CD4-positive, alpha-beta T cell treated with Interleukin-12 subunit alpha and Interleukin-12 subunit beta, for 1 hour (primary cell): ENCODE results near the gene KBTBD13.
"Not testable (repeated sequence)": the region's sequence is repeated elsewhere in the genome, so short reads cannot be mapped to it uniquely, and the experiment has no call there.

Experiments
- DNase-seq: peaks from one replicate; pipeline ENCODE4 v3.0.0-alpha.2; 2020

KBTBD13 gene

DNA sequence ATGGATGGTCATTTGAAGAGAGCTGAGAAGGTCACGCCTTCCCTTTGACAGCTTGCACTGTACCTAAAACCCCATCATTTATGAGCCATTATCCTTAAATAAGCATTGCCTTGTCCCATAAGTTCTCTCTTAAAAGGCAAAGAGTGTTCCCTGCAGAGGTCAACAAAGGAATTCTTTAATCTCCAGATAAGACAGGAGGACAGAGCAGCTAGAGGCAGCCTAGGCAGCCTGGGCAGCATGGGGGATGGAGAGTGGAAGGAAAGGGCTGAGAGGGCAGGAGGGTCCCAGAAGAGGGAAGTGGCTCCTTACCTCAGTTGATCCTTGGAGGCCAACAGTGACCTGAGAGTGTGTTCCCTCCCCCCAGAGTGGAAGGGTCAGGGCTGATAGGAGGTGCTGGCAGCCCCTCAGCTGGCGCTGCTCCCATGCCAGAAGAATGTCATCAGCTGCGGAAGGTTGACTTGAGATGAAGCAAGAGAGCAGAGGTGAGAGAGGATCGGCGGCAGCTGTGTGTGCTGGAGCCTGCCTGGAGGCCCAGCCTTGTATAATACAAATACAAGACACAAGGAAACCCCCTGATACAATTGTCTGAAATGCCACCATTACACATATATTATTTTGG is 12.8 kb downstream of the KBTBD13 start:
- DNase-seq: no peak

DNA sequence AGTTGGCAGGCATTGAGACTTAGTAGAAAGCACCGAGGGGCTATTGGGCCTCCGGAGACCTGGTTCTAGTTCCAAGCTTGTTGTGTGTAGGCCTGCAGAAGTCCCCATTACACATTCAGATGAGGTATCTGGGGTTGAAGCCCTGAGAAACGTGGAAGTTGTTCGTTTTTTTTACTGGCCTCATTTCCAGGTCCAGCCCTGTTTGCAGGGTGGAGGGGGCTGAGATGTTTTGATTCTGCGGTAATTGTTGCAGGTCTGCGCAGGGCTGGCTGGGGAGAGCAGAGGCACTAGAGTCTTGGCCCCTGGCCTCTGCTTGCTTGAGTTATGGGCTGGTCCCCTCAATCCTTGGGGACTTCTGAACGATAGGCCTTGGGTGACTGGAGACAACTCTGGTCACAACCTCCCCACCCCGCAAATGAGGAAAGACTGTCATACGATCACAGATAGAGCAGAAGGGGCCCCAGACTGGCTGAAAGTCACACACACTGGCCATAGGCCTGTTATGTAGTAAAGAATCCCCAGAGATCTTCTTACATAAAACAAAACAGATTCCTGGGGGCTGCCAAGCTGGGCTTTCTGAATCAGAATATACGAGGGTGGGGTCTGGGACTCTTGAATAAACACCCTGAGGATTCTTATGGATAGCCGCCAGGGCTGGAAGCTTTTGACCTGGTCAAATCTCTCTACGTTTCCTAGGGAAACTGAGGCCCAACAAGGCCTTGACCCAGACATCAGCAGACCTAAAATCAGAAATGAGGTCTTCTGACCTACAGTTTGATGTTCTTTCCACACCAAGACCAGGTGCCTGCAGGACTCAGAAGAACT is 15.6 kb downstream of the KBTBD13 start:
- no peak for DNase-seq

DNA sequence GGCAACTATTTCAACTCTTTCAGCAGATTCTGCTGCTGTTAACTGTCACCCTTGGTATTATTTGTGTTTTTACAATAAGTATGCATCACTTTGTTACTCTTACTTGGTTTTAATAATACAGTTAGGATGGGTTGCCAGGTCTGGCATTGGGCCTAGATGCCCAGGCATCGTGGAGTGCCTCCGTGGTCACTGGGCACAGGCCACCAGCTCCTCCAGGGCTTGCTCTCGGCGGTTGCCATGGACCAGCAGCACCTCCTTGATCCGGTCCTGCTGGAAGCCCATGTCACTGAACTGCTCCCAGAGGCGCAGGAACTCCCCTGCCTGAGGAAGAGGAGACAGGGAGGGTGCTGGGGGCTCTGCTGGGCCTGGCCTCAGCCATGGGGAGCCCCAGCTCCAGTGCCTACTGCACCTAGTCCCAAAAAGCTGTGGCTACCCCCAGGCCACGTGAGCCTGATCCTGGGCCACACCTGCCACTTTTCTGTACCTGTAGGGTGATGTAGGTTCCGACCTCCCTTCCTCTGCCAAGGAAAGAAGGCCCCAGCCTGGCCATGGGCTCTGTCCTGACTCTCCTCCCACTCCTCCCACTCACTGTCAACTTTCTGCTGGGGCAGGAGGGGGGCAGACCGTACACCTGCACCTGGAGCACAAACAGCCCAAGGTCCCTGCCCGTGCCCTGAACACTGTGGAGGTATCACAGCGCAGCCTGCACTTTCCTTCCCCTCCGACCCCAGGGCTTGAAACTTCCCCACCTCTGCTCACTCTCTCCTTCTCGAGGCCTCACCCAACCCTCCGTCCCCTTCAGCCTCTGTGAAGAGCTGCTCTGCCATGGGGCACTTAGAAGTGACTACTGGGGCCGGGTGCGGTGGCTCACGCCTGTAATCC is 16.6 kb downstream of the KBTBD13 start:
- DNase-seq: no peak

DNA sequence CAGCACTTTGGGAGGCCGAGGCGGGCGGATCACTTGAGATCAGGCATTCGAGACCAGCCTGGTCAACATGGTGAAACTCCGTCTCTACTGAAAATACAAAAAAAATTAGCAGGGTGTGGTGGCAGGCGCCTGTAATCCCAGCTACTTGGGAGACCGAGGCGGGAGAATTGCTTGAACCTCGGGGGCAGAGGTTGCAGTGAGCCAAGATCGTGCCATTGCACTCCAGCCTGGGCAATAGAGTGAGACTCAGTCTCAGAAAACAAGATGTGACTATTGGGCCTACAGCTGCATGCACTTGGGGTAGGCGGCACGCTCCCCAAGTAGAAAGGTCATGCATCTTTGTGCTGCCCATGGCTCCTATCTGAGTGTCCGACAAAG is 17.2 kb downstream of the KBTBD13 start:
- not testable (repeated sequence) for DNase-seq

DNA sequence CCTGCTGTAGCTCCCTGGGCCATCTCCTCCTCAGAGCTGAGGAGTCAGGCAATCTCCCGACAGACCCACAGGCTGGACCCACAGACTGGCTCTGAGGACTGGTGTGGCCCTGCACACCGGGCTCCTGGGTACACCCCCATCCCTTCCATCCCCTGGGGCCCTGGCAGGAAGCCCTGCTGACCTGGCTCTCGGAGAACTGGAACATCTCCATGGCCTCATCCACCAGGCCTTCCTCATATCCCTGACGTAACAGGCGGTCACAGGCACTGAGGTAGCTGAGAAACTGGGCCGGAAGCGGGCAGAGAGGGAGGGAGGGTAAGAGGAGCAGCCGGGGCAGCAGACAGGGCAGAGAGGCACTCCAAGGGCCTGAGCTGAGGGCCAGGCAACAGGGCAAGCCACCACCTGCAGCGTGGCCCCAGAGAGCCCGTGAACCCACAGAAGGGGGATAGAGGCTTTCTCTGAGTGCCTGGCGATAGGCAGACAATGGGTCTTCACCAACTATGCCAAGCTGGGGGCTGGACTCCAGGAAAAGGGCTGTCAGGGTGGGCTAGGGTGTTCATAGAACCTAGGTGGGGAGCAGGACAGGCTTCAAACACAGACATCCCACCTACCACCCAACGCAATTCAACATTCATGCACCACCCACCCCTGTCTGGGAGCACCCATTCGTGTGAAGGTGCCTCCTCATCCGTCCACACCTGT is 17.9 kb downstream of the KBTBD13 start:
- no peak for DNase-seq

DNA sequence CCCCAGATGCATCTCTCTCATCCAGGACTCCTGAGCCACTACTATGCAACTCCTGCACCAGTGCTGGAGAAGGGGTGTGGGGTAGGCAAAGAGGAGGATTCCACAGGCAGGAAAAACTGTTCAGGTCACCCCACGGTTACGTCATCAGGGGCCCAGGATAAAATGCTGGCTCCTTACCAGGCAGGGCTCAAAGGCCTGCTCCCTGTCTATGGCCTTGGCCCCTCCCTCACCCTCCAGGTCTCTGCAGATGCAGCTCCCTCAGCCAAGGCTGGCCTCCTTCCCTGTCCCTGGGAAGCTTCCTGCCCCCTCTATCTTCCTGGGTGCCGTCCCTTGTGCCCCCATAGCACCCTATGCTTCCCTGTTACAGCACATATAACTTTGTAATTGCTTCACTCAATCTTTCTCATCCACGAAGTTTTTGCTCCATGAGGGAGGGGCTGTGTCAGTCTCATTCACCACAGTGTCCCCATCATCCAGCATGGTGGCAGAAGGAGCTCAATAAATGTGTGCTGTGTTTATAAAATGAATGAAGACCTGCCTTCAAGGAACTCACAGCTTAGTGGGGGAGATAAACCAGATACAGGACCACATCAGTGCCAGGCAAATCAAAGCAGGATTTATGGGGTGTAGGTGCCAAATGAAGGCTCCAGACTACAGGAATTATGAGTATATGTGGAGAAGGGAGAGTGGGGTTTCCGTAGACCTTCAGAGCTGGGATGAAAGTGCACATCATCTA is 18.6 kb downstream of the KBTBD13 start:
- no peak for DNase-seq

DNA sequence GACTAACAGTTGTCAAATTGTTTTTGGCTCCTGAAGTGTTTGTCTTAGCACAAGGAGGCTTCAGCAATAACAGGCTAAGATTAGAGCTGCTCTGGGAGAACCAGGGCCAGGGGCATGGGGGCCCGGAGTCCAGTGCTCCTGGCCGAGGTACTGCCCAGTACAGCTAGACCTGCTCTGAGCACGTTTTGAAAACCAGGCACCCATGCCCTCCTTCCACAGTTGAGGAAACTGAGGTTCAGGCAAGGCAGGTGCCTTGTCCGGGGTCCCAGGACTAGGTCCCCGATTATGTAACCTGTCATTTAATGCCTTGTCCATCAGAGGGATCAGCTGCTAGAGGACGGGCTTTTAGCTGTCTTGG is 19.2 kb downstream of the KBTBD13 start:
- DNase-seq: no peak

DNA sequence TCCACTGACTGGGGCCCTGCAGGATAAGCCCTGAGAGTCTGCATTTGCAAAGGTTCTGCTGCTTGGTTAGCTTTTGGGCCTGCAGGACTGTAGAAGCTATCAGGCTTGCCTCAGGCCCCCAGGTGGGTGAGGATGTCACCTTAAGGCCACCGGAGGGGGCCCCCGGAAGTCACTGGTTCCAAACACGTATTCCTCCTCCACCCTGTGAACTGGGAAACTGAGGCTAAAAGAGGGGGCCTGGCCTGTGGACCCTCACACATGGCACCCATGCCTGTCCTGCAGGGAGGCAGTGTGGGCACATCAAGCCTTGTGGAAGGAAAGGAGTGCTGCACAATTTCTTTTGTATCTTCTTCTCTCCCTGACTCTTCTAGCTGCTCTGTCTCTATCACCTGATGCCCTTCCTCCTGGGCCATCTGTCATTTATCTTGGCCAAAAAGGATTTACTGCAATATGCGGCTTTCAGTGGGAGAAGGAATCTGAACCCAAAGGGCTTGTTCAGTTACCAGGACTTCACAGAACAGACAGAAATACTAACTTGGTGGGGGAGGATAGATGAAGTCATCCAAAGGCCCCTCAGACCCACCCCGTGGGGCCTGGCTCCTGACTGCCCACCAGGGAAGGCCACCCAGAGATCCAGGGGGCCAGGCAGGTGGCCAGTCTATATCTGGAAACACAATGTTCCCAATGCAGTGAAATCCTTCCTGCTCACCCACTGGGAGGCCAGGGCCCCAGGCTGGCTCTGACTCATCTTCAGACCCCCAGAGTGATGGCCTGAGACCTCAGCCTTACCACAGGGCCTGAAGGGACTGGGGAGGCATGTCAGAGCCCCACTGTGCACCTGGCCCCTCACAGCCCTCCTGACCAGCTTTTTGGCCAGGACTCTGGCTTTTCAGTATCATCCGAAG is 20.2 kb downstream of the KBTBD13 start:
- no peak for DNase-seq

DNA sequence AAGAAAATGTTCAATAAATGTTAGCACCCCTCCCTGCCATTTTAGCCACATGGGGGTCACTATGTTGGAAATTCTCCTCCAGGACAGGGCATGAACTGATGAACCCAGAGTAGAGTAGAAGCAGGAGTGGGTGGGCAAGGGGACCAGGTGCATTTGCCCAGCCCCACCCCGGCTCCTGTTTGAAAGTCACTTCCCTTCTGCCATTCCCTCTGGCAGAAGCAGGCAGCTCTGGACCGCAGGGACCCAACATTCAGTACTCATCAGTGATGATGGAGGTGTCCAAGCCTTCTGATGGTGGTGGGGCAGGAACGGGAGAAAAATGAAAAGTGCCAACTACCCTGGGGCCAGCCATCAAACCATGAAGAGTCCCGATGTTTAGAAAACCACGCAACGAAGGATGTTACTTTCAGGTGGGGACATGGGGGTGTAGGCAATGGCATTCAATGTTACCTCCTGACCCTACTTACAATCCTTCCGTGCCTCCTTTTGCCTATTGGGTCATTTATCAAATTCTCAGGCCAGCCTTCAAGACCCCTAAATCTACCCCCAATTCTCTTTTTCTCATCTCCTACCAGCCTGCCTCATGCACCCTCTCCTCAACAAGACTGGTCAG is 21.2 kb downstream of the KBTBD13 start:
- no peak for DNase-seq

DNA sequence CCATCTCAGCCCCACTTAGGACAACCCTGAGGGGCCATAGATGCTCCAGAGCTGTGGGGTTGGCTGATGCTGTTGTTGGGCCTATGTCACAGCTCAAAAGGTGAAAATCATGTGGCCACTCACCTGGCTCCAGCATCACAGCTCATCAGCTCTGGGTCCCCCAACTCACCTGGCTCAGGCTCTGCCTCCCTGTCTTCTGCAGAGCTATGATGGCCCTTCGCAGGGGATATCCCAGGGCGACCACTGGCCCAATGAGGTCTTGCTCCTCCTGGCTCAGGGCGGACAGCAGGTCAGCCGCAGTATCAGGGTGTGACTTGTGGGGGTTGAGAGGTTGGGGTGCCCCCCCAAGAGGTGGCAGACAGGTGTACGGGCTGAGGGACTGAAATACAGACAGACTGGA is 22.8 kb downstream of the KBTBD13 start:
- DNase-seq: no peak

DNA sequence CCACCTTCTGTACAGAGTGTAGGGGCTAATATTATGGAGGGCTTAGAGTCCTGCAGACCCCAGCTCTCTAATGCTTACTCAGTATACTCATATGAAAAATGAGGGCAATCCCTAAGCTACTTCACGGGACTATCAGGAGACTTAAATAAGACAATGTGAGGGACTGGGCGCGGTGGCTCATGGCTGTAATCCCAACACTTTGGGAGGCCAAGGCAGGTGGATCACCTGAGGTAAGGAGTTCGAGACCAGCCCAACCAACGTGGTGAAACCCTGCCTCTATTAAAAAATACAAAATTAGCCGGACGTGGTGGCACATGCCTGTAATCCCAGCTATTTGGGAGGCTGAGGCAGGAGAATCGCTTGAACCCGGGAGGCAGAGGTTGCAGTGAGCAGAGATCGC is 23.3 kb downstream of the KBTBD13 start:
- DNase-seq: not testable (repeated sequence)

DNA sequence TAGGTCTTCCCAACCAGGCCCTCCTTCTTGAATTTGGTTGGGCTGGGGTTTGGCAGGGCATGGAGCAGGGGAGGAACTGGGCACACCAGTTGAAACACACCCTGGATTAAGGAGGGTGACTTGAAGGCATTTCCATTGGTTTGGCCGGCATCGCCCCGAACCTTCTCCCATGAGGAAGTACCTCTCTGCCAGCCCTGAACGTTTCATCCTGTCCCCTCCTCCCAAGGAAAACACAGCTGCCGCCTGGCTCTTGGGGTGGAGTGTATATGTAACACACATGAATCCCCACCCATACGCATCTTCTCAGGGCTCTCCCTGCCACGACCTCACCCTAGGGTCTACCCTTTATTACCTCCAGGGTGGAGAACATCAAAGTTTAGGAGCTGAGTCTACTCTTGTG is 23.9 kb downstream of the KBTBD13 start:
- no peak for DNase-seq

DNA sequence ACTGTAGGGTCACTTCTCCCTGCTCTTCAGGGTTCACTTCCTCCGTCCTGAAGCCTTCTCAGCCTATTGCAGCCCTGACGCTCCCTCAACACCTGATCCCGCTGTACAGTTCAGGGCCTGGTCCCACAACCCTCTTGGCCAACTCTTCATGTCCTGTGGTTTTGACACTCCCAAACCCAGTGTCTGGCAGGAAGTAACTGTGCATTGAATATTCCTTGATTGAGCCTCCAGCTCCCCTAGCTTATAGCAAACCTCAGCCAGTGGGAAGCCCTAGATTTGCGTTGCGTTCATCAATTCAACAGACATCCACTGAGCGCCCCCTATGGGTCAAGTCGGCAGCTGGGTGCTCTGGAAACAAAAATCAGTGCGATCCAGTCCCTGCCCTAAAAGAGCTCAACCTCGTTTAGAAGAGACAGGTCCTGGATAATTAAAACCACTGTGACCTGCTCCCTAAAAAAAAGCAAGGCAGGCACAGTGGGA is 24.9 kb downstream of the KBTBD13 start:
- DNase-seq: peak; percentile 51

DNA sequence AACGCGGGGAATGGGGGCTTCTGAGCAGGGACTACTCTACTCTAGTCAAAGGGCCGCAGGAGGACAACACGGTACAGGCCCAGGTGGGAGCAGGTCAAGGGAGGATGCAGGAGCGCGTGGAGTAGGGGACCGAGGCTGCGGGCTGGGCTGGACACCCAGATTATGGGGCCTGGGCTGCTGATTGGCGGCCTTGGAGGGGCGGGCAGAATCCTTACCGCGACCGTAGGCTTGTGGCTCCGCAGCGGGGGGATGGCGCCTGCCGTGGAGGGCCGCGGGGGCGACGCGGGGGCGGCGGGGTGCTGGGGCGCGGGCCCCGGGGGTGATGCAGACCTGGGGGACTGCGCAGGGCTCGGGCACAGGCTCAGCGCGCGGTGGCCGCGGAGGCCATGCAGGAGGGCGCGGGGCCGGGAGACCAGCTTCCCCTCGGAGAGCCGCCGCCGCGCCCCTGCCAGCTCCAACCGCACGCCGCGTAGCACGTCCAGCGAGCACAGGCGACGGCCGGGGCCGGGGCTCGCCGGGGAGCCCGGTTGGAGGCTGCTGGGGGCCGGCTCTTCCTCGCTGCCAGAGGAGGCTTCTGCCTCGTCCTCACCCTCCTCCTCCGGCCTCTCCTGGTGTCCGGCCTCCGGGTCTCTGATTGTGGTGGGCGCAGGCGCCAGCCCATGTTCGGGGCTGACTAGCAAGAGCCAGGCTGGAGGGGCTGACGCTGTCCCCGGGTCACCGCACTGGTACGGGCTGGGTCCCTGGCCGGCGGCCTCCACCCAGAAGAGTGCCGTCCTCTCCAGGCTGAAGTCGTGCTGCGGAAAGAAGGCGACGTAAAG is 25.6 kb downstream of the KBTBD13 start:
- no peak for DNase-seq

DNA sequence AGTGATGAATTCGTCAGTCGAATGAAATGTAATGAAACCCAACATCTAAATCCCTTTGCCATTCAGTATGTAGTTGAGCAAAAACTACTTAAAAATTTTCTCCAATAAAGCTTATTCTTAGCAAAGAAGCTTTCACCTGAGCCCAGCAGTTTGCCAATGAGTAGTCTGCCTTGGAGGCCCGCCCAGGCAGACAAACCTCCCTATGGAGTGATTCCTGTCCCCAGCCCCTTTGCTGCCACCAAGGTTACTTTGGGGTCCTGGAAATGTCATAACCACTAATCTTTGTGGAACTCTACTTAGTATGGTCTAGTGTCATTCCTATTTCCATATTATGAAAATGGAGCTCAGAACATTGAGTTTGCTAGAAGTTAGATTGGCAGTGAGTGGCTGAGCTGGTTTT is 26.4 kb downstream of the KBTBD13 start:
- DNase-seq: no peak

DNA sequence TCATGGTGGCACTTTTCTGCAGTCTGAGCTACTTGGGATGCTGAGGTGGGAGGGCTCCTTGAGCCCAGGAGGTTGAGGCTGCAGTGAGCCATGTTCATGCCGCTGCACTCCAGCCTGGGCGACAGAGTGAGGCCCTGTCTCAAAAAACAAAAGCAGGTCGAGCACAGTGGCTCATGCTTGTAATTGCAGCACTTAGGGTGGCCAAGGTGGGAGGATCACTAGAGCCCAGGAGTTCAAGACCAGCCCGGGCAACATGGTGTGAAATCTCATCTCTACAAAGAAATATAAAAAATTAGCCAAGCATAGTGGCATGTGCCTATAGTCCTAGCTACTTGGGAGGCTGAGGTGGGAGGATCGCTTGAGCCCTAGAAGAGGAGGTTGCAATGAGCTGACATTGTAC is 28.5 kb downstream of the KBTBD13 start:
- no peak for DNase-seq

DNA sequence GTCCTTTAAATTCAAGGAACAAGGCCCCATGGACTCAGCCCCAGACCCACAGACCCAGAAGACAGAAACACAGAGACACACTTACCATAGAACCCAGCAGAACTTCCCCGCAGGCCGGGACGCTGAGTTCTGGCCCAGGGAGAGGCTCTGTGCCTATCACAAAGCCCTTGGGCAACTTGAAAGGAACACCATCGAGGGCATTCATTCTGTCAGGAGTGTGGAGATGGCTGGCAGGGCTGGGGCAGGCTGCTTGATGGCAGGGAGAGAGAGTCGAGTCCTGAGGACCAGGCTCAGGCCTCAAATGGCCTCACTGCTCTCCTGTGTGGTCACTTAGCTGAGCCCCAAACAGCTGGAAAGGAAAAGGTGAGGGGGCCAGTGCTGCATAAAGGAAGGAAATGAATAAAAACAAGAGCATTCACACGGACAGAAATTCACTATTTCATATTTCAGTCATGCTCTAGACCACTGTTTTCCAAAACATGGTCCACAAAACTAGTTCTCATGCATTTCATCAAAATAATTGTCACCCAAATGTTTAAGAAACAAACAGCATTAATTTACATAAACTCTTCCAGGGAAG is 29.6 kb downstream of the KBTBD13 start:
- no peak for DNase-seq

DNA sequence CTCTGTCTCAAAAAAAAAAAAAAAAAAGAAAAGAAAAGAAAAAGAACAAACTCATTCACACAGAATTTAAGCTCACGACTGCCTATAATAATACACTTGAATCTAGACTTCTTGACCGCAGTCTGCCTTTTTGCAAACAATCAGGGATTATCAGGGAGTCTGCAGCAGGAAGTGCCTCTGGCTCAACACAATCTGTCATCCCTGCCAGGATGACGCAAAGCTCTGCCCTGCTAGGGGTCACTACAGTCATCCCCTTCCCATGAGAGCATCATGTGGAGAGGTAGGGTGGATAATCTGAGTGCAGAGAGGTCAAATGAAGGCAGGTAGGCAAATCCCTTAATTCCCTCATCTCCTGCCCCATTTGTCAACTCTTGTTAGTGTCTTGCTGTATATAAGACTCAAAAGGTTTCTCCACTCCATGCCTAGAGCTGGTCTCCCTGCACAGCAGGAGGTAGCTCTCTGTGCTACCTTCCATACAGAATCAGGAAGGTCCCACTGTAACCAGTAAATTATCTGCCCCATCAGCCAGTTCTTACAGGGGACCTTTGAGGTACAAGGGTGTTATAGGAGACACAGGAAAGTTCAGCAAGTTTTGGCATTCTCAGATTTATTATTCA is 34.2 kb downstream of the KBTBD13 start:
- no peak for DNase-seq

DNA sequence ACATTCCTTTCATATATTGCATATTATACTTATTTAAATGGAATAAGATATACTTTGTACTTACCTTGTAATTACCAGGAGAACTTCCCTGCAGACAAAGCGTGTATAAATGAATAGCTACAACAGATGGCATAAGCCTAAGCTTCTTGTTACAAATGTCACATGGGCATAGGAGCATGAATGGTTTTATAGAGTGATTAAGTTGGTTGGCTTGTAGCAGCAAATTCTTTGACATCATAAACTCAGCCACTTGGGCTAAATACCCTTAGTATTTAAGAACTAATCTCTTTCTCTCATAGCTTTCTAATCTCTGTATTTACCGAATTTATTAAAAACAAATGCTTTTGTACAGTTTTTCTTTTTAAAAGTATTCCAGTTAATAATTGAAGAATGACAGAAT is 38.5 kb downstream of the KBTBD13 start, which contains the start of gene UBAP1L:
Gene UBAP1L (minus strand): TSS at position 115 of the 400 bp plus-strand sequence. CDS start 8,985 bp downstream, outside the sequence.
- no peak for DNase-seq
